MCF 10A (cell line): ENCODE results near the gene CEP170B. TPM values are rescaled to one million over a fixed set of nuclear protein-coding genes. Genes with fewer than 3 reads are reported as not detected.
A peak's percentile ranks its signal among the peaks of the same experiment; 100 is the strongest.

Source experiments
- BruUV-seq: library from RNA; stranded (reverse); fragments of 400-500 nt; replicated peaks from 2 replicates; lab custom pipeline; 2021; lab: Mats Ljungman, UMichigan
- CTCF ChIA-PET: fragments of 300-600 bp; sonication (Branson Sonifier 250); formaldehyde crosslinking; extraction: SDS; loops from one replicate; lab custom pipeline; 2021; ENCODE audit warnings: antibody characterized with exemption, inconsistent platforms; lab: Yijun Ruan, JAX
- POLR2A ChIA-PET: fragments of 300-600, 350-650 bp; sonication (Branson Sonifier 250); formaldehyde crosslinking; extraction: SDS; loops from one replicate; lab custom pipeline; 2020; ENCODE audit warnings: antibody characterized with exemption, inconsistent platforms; lab: Yijun Ruan, JAX
- DNase-seq: peaks from one replicate; pipeline ENCODE4 v3.0.0-alpha.2; 2018; ENCODE audit not compliant: unreplicated experiment
- H3K27ac Mint-ChIP-seq: one replicate; pipeline ENCODE4 v1.8.0; 2022; ENCODE audit warnings: mild to moderate bottlenecking, low read depth, mixed read lengths; ENCODE audit not compliant: unreplicated experiment
- H3K27me3 Mint-ChIP-seq: one replicate; pipeline ENCODE4 v1.8.0; 2022; ENCODE audit warnings: mixed read lengths; ENCODE audit not compliant: insufficient read depth, unreplicated experiment
- H3K36me3 Mint-ChIP-seq: one replicate; pipeline ENCODE4 v1.8.0; 2022; ENCODE audit warnings: mild to moderate bottlenecking, moderate library complexity, mixed read lengths; ENCODE audit not compliant: insufficient read depth, unreplicated experiment
- H3K4me1 Mint-ChIP-seq: one replicate; pipeline ENCODE4 v1.8.0; 2022; ENCODE audit warnings: mixed read lengths; ENCODE audit not compliant: insufficient read depth, unreplicated experiment
- H3K4me3 Mint-ChIP-seq: one replicate; pipeline ENCODE4 v1.8.0; 2022; ENCODE audit warnings: mild to moderate bottlenecking, moderate library complexity, mixed read lengths; ENCODE audit not compliant: unreplicated experiment
- H3K9me3 Mint-ChIP-seq: one replicate; pipeline ENCODE4 v1.8.0; 2022; ENCODE audit warnings: mixed read lengths; ENCODE audit not compliant: unreplicated experiment
- CTCF ChIP-seq: fragments of 200-600 bp; IDR thresholded peaks from one replicate; pipeline ENCODE4 v1.8.0; 2022; ENCODE audit warnings: antibody characterized with exemption, mild to moderate bottlenecking; ENCODE audit not compliant: unreplicated experiment
- intact Hi-C: fragments of 100-400 bp; cut with micrococcal nuclease; formaldehyde crosslinking; loops from 2 replicates; pipeline ENCODE4 v1.14.1; 2022
- total RNA-seq: library from RNA; stranded (reverse); gene quantifications from 2 replicates; pipeline ENCODE4 v1.2.3, GENCODE V29; 2022

Gene CEP170B
- total RNA-seq, 1 experiment from 2014 or later, result 77.4 TPM

GRCh38 chr14:104821971-104822608, 43.0 kb upstream of the CEP170B start:
- ChIA-PET POLR2A (interaction anchor here (1.2 to 1.3 kb wide), 2 partner anchors 27 to 28 kb away, joined by 3 read pairs; partner anchors contain the start of gene AKT1), CTCF (interaction anchor here (0.6 to 3.0 kb wide), 3 partner anchors 29 to 55 kb away, joined by 3 to 16 read pairs (median 3); no protein-coding TSS in a partner anchor)
- Mint-ChIP-seq H3K4me3 (no peak overlapping the region), H3K27me3 (peaks cover 17% of the 10 kb centered on the region), H3K9me3 (peaks cover 12% of the 10 kb centered on the region), H3K4me1 (peaks cover 4% of the 10 kb centered on the region), H3K27ac (no peak overlapping the region), H3K36me3 (peaks cover 11% of the 10 kb centered on the region)
- intact Hi-C loops, result no loop called here
- no peak for DNase-seq
- TF ChIP-seq CTCF, result no peak
- no TSS peak for BruUV-seq

GRCh38 chr14:104822821-104823615, 42.0 kb upstream of the CEP170B start:
- no peak for DNase-seq
- no peak for TF ChIP-seq CTCF
- Mint-ChIP-seq H3K27me3 (peaks cover 17% of the 10 kb centered on the region), H3K4me1 (peaks cover 6% of the 10 kb centered on the region), H3K4me3 (no peak overlapping the region), H3K9me3 (peaks cover 12% of the 10 kb centered on the region), H3K36me3 (peaks cover 11% of the 10 kb centered on the region), H3K27ac (no peak overlapping the region)
- ChIA-PET CTCF (interaction anchor here (3.0 kb wide), 1 partner anchor 55 kb away, joined by 16 read pairs; no protein-coding TSS in a partner anchor), POLR2A (no interaction called here)
- BruUV-seq, result no TSS peak
- intact Hi-C loops, result no loop called here

- Mint-ChIP-seq H3K27me3 (peaks cover 17% of the 10 kb centered on the region), H3K9me3 (peaks cover 12% of the 10 kb centered on the region), H3K36me3 (peaks cover 6% of the 10 kb centered on the region), H3K4me3 (peak overlapping the region; percentile 64), H3K27ac (no peak overlapping the region), H3K4me1 (peaks cover 6% of the 10 kb centered on the region)
- DNase-seq, result no peak
- TF ChIP-seq CTCF, result no peak
- intact Hi-C loops, result no loop called here
- ChIA-PET CTCF (interaction anchor here (1.7 to 2.8 kb wide), 3 partner anchors 40 to 58 kb away, joined by 7 to 26 read pairs (median 8); partner anchors contain the start of gene CEP170B), POLR2A (no interaction called here)
- no TSS peak for BruUV-seq
These were observed 40.6 kb upstream of the CEP170B start for GRCh38 chr14:104824353-104824997.
